HG03460 (cell line): ENCODE data around the gene SCO1.
"Not testable (repeated sequence)": the region's sequence is repeated elsewhere in the genome, so short reads cannot be mapped to it uniquely, and the experiment has no call there.

Experiments
- ATAC-seq: cut with Tn5 transposase; IDR thresholded peaks from one replicate; pipeline ENCODE4 v1.9.1; 2021; ENCODE audit not compliant: unreplicated experiment

Gene SCO1

DNA sequence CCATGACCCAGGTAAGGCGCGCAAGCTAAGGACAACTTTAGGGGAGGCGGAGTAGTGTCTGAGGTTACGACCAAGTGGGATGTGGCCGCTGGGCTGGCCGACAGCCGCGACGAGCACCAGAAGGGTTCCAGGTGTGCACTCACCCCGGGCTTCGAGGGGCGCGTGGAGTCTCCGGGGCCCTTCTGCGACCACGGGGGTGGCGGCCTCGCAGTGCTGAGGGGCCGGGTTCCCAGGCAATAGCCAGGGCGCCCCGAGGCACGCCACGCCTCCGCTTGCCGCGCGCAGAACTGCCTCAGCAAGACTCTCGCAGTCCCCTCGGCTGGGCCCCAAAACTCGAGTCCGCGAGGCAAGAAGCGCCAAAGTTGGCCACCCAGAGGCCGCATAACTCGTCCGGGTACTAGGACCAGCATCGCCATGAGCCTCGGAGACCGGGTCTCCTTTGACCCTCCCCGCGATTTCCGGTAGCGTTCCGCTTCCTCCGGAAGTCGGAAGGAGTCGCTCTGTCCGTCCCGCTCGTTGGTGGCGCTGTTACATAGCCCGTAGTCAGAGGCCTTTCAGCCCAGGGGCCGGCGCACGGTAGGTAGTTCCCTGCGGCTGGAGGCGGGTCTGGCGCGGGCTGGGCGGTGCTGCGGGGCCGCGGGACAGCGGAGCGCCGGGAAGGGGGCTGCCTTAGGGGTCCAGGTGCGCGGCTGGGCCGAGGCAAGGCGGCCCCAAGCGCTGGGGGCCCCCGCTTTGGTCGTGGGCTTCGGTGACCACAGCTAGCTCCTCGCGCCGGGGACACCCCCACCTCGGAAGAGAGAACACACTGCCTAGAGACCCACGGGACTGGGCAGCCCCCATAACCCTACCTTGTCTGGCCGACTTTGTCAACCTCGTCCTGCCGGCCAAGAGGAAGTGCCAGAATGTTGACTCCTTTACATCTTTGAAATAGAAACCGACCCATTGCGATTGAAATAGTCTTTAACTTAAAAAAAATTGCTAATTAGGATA is at the start of gene SCO1, which contains the start of gene ADPRM:
TSS of gene SCO1 (minus strand) at position 442 of the 990 bp plus-strand sequence. CDS start at position 416, 26 bp downstream.
TSS of gene ADPRM (plus strand) at position 503 of the 990 bp plus-strand sequence. CDS start 7,333 bp downstream, outside the sequence.
- peak; percentile 81 for ATAC-seq

DNA sequence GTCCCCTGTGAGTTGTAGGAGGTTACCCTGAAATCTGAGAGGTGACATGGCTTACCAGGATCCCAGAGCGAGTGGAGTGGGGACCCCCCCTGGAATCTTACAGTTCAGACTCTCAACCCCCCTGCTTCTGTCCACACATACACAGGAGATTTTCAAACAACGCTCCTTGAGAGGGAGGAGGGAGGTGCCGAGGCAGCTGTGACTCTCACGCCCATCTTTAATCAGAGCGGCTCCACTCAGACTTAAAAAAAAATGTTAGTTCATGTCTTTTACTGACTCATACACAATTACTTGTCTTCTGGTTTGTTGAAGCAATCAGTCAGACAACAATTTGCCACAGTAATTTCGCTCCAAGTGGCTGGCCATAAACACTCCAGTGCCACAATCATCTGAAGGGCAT is 47.9 kb upstream of the SCO1 start:
- no peak for ATAC-seq

DNA sequence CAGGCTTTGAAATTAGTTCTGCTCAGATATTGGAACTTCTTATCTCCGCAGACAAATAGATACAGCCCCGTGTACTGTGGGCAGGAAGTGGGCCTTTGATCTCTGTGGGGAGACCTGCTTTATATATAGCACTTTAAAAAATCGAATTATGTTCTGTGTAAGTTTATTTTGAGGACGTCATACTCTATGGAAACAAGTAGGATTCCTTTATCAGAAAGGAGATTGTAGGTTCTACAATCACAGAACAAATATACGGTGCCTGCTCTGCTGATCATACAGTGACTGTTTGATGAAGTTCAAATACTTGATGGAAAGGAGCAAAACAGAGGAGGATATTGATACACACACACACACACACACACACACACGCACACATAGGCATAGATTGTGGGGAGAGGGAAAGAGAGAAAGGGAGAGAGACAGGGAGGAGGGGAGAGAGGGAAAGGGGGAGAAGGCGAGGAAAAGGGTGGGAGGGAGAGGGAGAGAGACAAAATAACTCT is 47.2 kb upstream of the SCO1 start:
- ATAC-seq, result no peak

DNA sequence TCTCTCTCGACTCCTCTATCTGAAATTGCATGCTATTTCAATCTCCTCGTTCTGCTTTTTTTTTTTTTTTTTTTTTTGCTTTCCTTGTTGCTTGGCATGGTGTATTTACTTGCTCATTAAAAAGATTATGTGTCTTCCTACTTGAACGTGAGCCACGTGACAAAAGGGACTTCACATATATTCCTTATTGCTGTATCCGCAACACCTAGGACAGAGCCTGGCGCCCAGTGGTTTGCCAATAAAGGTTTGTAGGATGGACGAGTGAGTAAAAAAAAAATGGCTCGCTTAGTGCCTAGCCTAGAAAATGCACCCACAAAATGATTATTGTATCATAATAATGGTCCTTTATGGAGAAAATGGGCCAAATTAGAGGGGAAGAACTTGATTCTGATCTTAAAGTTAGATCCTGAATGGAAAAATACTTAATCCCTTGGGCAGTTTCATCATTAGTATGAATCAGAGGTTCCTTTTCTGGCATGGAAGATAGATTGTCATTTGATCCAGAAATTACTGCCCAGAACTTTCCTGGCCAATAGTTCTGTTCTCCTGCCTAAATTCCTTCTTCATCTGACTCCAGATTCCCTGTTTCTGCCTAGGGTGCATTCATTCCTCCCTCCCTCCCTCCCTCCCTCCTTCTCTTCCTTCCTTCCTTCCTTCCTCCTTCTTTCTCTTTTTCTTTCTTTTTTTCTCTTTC is 46.1 kb upstream of the SCO1 start:
- no peak for ATAC-seq

DNA sequence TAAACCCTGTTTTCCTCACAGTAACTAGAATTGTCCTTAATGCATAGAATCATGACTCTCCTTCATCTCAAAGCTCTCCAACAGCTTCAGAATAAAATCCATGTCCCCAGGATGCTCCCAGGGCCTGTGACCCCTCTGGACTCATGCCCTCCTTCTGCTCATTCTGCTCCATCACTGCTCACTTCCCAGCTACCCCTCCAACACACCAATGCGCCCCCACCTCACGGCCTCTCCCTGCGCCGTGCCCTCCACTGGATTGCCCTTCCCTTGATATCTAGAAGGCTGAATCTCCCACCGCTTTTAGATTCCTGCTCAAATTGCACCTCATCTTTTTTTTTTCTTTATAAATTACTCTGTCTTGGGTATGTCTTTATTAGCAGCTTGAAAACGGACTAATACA is 45.1 kb upstream of the SCO1 start:
- ATAC-seq, result no peak

DNA sequence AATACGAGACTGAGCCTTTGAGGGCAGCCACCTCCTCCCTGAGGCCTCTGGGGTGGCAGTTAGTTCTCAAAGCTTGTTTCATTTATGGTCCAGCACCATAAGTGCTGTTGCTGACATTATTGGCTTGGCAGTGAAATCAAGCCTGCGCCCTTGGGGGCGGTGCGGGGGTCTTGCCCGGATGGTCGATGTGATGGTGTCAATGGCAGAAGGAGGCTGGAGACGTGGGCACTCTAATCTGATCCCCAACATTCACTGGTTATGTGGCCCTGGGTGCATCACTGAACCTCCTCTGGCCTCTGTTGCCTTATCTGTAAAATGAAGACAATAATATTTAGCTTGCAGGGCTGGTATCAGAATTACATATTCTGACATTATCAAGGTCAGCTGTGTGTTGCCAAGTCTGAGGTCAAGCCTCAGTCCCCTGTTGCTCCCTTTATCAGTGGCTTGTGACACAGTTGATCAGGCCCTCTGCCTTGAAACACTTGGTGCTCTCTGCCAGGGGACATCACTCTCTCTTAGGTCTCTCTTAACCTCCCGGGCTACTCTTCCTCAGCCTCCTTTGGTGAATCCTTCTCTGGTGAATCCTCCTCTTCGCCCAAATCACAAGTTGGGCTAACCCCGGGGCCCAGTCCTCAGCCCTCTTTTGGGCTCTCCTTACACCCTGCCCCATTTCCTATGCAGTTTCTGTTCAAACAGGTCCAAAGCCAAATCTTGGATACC is 44.2 kb upstream of the SCO1 start:
- no peak for ATAC-seq

DNA sequence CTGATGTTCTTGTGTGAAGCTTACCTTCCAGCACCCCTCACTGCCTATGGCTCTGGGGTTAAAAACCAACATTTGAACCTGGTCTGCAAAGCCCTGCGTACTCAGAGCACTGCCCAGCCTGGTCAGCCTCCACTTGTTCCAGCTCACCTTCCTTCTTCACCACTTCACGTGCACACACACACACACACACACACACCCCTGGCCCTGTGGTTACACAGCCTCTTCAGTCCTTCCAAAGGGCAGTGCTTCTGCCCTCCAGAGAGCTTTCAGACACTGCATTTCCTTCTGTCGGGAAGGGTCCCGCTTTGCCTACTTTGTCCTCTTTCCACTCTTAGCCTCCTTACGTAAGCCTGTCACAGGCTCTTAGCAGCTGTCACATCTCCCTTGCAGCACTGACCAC is 42.1 kb upstream of the SCO1 start:
- no peak for ATAC-seq

DNA sequence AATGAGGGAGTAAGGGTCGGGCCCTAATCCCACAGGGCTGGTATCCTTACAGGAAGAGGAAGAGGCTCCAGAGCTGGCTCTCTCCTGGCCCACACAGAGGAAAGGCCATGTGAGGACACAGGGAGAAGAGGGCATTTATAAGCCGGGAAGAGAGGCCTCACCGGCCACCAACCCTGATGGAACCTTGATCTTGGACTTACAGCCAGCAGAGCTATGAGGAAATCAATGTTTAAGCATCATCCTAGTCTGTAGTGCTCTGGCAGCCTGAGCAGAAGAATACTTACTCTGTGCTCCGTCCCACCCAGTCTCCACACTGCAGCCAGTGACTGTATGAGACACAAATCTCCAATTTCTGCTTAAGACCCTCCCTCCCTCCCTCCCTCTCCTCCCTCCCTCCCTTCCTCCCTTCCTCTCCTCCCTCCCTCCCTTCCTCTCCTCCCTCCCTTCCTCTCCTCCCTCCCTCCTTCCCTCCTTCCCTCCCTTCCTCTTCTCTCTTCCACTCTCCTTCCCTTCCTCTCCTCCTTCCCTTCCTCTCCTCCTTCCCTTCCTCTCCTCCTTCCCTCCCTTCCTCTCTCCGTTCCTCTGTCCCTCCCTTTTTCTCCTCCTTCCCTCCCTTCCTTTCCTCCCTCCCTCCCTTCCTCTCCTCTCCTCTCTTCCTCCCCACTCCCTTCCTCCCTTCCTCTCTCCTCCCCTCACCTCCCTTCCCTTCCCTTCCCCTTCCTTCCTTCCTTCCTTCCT is 41.4 kb upstream of the SCO1 start:
- no peak for ATAC-seq

DNA sequence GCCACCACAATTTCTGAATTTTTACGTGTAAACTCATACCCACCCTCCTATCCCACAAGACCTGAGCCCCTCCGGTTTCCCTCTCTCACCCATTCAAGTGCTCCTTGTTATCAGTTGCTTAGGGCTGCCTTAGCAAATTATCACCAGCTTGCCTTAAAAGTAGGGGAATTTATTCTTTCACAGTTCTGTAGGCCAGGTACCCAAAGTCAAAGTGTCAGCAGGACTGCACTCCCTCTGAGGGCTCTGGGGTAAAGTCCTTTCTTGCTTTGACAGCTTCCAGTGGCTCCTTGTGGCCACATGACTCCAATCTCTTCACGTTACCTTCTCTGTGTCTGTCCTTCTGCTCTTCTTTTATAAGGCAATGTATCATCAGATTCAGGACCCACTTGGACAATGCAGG is 40.4 kb upstream of the SCO1 start:
- no peak for ATAC-seq

DNA sequence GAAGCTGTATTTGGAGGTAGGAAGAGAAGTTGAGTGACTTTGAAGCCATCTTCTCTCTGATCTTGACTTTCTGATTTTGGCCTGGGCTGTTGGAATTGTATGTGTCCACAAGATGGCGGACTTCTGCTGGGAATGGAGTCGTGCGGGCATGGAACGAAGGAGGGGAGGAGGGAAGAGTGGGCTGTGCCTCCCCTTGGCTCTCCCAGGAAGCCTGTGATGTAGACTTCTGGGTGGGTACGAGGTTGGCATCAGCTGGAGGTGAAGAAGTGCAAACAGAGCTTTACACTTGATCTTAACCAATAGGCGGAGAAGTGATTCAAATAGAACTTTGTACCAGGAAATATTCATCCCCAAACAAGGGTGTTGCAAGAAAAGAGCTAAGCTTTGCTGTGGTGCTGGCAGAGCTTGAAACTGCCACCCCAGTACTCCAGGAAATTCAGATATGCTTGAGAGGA is 39.9 kb upstream of the SCO1 start:
- no peak for ATAC-seq

DNA sequence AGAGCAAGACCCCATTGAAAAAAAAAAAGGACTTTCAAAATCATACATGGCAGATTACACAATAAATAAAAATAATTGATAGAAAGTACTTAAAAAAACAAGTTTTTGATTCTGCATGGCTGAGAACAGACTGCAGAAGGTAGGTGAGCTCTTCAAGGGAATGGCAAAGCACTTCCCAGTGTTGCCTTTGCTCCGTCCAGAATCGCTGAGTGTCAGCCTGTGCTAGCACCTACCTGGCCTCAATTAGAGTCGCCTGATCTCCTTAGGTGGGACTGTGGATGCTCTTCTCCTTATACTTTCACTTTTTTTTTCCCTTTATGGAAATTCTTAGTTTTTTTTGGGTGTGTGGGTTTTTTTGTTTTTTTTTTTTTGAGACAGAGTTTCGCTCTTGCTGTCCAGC is 38.5 kb upstream of the SCO1 start:
- ATAC-seq, result no peak

DNA sequence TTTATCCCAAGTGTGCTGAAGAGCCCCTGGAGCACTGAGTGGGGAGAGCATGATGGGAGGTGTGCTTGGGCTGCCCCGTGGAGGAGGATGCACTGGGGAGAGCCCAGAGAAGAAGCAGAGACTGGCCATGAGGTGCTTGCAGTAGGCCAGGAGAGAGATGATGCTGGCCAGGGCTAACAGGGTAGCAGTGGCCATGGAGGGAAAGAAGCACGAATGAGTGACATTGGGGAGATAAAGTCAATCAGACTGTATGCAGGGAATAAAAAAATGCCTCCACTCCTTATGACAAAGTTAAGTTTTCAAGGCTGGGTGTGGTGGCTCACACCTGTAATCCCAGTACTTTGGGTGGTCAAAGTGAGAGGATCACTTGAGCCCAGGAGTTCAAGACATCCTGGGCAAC is 37.9 kb upstream of the SCO1 start:
- no peak for ATAC-seq

DNA sequence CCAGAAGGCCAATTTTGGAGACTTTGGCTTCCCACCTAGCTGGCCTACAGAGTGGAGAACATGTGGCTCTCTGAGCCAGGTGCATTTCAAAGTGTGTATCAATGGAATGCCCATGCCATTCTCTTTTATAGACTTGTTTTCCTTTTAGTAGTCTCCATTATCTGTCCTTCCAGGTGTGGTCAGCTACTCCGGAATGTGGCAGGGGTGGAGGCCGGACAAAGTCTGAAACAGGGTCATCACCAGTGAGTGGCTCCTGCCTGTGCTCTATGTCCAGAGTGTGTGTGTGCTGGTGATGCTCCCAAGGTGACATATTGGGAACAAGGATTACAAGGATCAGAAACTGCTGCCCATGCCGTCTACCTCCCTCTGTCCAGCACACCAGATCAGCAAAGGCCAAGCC is 36.3 kb upstream of the SCO1 start:
- no peak for ATAC-seq

DNA sequence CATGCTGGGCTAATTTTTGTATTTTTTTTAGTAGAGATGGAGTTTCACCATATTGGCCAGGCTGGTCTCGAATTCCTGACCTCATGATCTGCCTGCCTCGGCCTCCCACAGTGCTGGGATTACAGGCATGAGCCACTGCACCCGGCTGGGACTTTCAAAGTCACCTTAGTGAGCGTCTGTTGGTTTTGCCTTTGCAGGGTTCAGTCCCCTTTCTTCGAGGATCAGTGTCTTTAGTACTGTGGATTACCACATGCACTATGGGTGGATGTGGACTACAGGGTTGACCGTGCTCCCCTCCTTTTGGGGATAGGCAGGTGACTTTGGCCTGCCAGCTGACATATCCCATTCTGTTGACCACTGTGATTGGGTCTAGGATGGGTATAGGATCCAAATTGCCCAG is 34.8 kb upstream of the SCO1 start:
- not testable (repeated sequence) for ATAC-seq

DNA sequence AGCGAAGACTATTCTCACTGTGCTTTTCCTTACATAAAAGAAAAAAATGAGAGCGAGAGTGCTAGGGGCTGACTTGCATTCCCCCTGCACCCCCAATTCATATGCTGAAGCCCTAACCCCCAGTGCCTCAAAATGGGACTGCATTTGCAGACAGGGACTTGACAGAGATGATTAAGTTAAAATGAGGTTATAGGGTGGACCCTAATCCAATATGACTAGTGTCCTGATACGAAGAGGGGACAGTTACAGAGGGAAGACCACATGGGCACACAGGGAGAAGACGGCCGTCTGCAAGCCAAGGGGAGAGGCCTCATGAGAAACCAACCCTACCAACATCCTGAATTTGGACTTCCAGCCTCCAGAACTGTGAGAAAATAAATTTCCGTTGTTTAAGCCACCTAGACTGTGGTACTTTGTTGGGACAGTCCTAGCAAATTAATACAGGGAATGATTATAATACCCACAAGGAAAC is 34.1 kb upstream of the SCO1 start:
- ATAC-seq, result no peak

DNA sequence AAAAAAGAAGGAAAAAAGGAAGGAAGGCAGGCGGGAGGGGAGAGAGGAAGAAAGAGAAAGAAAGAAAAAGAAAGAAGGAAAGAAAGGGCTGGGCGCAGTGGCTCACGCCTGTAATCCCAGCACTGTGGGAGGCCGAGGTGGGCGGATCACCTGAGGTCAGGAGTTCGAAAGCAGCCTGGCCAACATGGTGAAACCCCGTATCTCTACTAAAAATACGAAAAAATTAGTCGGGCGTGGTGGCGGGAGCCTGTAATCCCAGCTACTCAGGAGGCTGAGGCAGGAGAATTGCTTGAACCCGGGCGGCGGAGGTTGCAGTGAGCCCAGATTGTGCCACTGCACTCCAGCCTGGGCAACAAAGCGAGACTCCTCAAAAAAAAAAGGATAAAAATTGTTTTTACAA is 32.9 kb upstream of the SCO1 start:
- not testable (repeated sequence) for ATAC-seq

DNA sequence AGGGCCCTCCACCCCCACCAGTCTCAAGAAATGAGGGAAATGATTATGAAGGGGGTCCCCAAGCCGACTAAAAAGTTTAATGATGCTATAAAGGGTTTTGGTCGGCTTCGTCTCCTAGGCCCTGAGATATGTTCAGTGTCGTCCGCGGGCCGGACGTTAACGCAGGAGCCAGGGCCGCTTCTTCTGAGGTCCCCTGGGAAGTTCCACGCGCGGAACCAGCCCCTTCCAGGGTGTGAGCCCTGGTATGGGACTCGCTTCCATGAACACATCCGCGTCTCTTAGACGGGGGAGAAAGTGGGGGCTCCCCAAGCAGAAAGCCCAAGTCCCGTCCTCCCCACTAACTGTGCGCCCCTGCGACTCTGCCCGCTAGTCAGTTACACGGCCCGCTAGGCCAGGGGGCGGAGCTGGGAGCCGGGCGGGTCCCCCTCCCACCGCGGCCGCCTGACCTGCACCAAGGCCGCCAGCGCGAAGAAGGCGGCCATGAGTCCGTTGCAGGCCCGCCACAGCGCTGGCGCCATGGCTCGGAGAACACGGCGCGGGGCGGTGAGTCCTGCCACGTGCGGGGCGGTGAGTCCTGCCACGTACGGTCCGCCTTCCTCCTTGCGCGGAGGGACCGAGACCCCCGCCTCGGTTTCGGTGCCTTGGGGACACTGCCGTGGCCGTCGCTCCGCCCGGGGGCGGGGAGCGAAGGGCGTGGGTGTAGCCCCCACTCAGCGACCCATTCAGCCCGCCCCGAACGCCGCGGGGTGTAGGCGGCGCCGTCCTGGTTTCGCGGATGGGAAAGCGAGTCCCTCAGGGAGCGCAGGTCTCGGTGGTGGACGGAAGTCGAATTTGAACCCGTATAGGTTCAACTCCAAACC is 32.2 kb upstream of the SCO1 start, which contains the start of gene TMEM220:
TSS of gene TMEM220 (minus strand) at position 690 of the 860 bp plus-strand sequence. CDS start at position 518, 172 bp downstream.
- ATAC-seq, result peak; percentile 58

DNA sequence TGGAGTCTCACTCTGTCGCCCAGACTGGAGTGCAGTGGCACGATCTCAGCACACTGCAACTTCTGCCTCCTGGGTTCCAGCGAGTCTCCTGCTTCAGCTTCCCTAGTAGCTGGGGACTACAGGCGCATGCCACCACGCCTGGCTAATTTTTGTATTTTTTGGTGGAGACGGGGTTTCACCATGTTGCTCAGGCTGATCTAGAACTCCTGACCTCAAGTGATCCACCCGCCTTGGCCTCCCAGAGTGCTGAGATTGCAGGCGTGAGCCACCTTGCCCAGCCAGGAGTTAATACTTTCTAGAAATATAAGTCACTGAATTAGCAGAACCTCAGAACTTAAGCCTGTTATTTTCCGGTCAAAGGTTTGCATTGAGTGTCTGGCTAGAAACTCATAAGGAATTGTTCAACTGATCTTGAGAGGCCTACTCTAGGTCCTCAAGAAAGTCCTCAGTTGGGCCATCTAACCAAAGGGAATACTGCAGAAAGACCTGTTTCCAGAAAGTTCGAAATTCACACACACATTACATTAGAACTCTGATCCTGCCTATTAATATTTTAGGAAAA is 31.1 kb upstream of the SCO1 start:
- ATAC-seq, result no peak

DNA sequence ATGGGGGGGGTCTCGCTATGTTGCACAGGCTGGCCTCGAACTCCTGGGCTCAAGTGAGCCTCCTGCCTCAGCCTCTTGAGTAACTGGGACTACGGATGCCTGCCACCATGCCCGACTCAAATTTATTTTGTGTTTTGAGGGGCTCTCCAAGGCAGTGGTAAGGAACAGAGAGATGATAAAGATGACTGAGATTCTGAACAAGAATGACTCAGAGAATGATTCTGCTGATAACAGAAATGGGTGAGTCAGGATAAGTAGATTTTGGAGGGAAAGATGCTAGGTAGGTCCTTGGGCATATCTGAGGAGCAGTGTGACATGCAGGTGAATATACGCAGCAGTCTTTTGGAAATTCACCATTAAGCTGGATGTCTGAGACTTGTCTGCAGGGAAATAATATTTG is 29.9 kb upstream of the SCO1 start:
- ATAC-seq, result no peak
